GM19240 (cell line): ENCODE results near the gene SLC16A6.
"Not testable (repeated sequence)": the region's sequence is repeated elsewhere in the genome, so short reads cannot be mapped to it uniquely, and the experiment has no call there.

Experiments used
- DNase-seq: peaks from one replicate; pipeline ENCODE4 v3.0.0; 2011; ENCODE audit warnings: low spot score; ENCODE audit not compliant: insufficient read length

Gene SLC16A6

GRCh38 chr17:68225055-68225454 is 65.9 kb downstream of the SLC16A6 start:
- DNase-seq, result not testable (repeated sequence)

GRCh38 chr17:68222606-68223005 is 68.3 kb downstream of the SLC16A6 start:
- DNase-seq, result no peak

GRCh38 chr17:68221786-68222185 is 69.1 kb downstream of the SLC16A6 start:
- no peak for DNase-seq

GRCh38 chr17:68220786-68221185 is 70.1 kb downstream of the SLC16A6 start:
- DNase-seq, result not testable (repeated sequence)

GRCh38 chr17:68220186-68220585 is 70.7 kb downstream of the SLC16A6 start:
- not testable (repeated sequence) for DNase-seq

GRCh38 chr17:68219429-68219828 is 71.5 kb downstream of the SLC16A6 start:
- not testable (repeated sequence) for DNase-seq
